ENCODE measurements around the gene CELA3A. TPM values are rescaled to one million over a fixed set of nuclear protein-coding genes. Genes with fewer than 3 reads are reported as not detected.
"Not testable (repeated sequence)": the region's sequence is repeated elsewhere in the genome, so short reads cannot be mapped to it uniquely, and the experiment has no call there.

The CELA3A gene
- total RNA-seq, 2 donors from 2014 or later = not detected

- ATAC-seq = no peak
- Mint-ChIP-seq H3K9me3 (no peaks in the 10 kb centered on the region), H3K27ac (no peak overlapping the region), H3K36me3 (peaks cover 7% of the 10 kb centered on the region in 2 donors)
- no peak for DNase-seq (ENCODE audit: low spot score in 2 of 2)
Measured at GRCh38 chr1:22030473-22030872, 29.0 kb downstream of the CELA3A start.

- peak overlapping the region; percentile 86 to 94 for H3K27ac Mint-ChIP-seq
- peak; percentile 73 to 89 for ATAC-seq
- no peaks in the 10 kb centered on the region for H3K36me3 Mint-ChIP-seq
- DNase-seq (ENCODE audit: low spot score in 2 of 2) = peak in 1 of 2 donors; percentile 45
- H3K9me3 Mint-ChIP-seq = no peaks in the 10 kb centered on the region
Measured at GRCh38 chr1:22031214-22031962, 29.9 kb downstream of the CELA3A start.

GRCh38 chr1:22034834-22035233 is 33.4 kb downstream of the CELA3A start:
- H3K36me3 Mint-ChIP-seq = not testable (repeated sequence)

GRCh38 chr1:22037520-22037919 is 36.1 kb downstream of the CELA3A start:
- peaks cover 0 to 6% of the 10 kb centered on the region in 2 donors for H3K36me3 Mint-ChIP-seq
- no peak for ATAC-seq
- H3K27ac Mint-ChIP-seq = peak overlapping the region in 1 of 2 donors; percentile 97
- H3K9me3 Mint-ChIP-seq = peaks cover 5% of the 10 kb centered on the region in 2 donors
- DNase-seq (ENCODE audit: low spot score in 2 of 2) = no peak

More at GRCh38 chr1:22034834-22035233, 33.4 kb downstream of the CELA3A start:
- not testable (repeated sequence) for DNase-seq (ENCODE audit: low spot score in 2 of 2); H3K27ac Mint-ChIP-seq; ATAC-seq; H3K9me3 Mint-ChIP-seq

GRCh38 chr1:22038036-22038435 is 36.6 kb downstream of the CELA3A start:
- Mint-ChIP-seq H3K9me3 (peaks cover 5% of the 10 kb centered on the region in 2 donors), H3K36me3 (peaks cover 0 to 6% of the 10 kb centered on the region in 2 donors), H3K27ac (peak overlapping the region; percentile 97 to 98)
- ATAC-seq = no peak
- DNase-seq (ENCODE audit: low spot score in 2 of 2) = no peak

- DNase-seq (ENCODE audit: low spot score in 2 of 2) (peak; percentile 84 to 88), ATAC-seq (peak; percentile 97 to 99)
- Mint-ChIP-seq H3K36me3 (peaks cover 0 to 6% of the 10 kb centered on the region in 2 donors), H3K27ac (peak overlapping the region; percentile 97 to 98), H3K9me3 (peaks cover 5% of the 10 kb centered on the region in 2 donors)
Measured at GRCh38 chr1:22039594-22040285, 38.3 kb downstream of the CELA3A start.

GRCh38 chr1:22040286-22040623 is 38.8 kb downstream of the CELA3A start:
- ATAC-seq (no peak), DNase-seq (ENCODE audit: low spot score in 2 of 2) (no peak)
- peaks cover 6 to 8% of the 10 kb centered on the region in 2 donors for H3K9me3 Mint-ChIP-seq
- H3K36me3 Mint-ChIP-seq = peaks cover 0 to 9% of the 10 kb centered on the region in 2 donors
- peak overlapping the region; percentile 97 to 98 for H3K27ac Mint-ChIP-seq

GRCh38 chr1:22041505-22041904 is 40.0 kb downstream of the CELA3A start:
- Mint-ChIP-seq H3K27ac (peak overlapping the region; percentile 85 to 97), H3K36me3 (peaks cover 0 to 14% of the 10 kb centered on the region in 2 donors), H3K9me3 (peaks cover 10 to 11% of the 10 kb centered on the region in 2 donors)
- DNase-seq (ENCODE audit: low spot score in 2 of 2) (no peak), ATAC-seq (no peak)

- ATAC-seq (no peak), DNase-seq (ENCODE audit: low spot score in 2 of 2) (no peak)
- Mint-ChIP-seq H3K27ac (peak overlapping the region in 1 of 2 donors; percentile 72), H3K36me3 (peaks cover 0 to 13% of the 10 kb centered on the region in 2 donors), H3K9me3 (peaks cover 10 to 11% of the 10 kb centered on the region in 2 donors)
Measured at GRCh38 chr1:22043198-22043769, 41.8 kb downstream of the CELA3A start.

GRCh38 chr1:22044690-22045420 is 43.4 kb downstream of the CELA3A start:
- ATAC-seq = no peak
- Mint-ChIP-seq H3K36me3 (peaks cover 0 to 8% of the 10 kb centered on the region in 2 donors), H3K27ac (peak overlapping the region in 1 of 2 donors; percentile 55)

GRCh38 chr1:22045604-22046228 is 44.3 kb downstream of the CELA3A start:
- H3K9me3 Mint-ChIP-seq = peaks cover 5 to 6% of the 10 kb centered on the region in 2 donors
- H3K27ac Mint-ChIP-seq = peak overlapping the region in 1 of 2 donors; percentile 55
- DNase-seq (ENCODE audit: low spot score in 2 of 2) (no peak), ATAC-seq (no peak)
- H3K36me3 Mint-ChIP-seq = peaks cover 0 to 8% of the 10 kb centered on the region in 2 donors

More at GRCh38 chr1:22044690-22045420, 43.4 kb downstream of the CELA3A start:
- DNase-seq (ENCODE audit: low spot score in 2 of 2) = no peak
- peaks cover 5 to 6% of the 10 kb centered on the region in 2 donors for H3K9me3 Mint-ChIP-seq

GRCh38 chr1:22048351-22049192 is 47.1 kb downstream of the CELA3A start:
- Mint-ChIP-seq H3K27ac (peak overlapping the region; percentile 87 to 92), H3K9me3 (peaks cover 5 to 6% of the 10 kb centered on the region in 2 donors), H3K36me3 (peaks cover 3 to 12% of the 10 kb centered on the region in 2 donors)
- peak; percentile 38 to 63 for DNase-seq (ENCODE audit: low spot score in 2 of 2)
- ATAC-seq = peak; percentile 59 to 72

- ATAC-seq (no peak), DNase-seq (ENCODE audit: low spot score in 2 of 2) (no peak)
- peaks cover 5 to 24% of the 10 kb centered on the region in 2 donors for H3K36me3 Mint-ChIP-seq
- peaks cover 2 to 3% of the 10 kb centered on the region in 2 donors for H3K9me3 Mint-ChIP-seq
- H3K27ac Mint-ChIP-seq = no peak overlapping the region
Measured at GRCh38 chr1:22050330-22050729, 48.9 kb downstream of the CELA3A start.

GRCh38 chr1:22051607-22052114 is 50.2 kb downstream of the CELA3A start:
- Mint-ChIP-seq H3K36me3 (peaks cover 5 to 33% of the 10 kb centered on the region in 2 donors), H3K27ac (peak overlapping the region; percentile 96 to 100), H3K9me3 (no peaks in the 10 kb centered on the region)
- ATAC-seq (no peak), DNase-seq (ENCODE audit: low spot score in 2 of 2) (no peak)

Data from activated naive CD4-positive, alpha-beta T cell treated with anti-CD3 and anti-CD28 coated beads, Interleukin-2, amount 50 U/mL, for 72 hours (primary cell).